DND-41 (cell line): ENCODE measurements around the gene MYOM1.

Experiments
- ATAC-seq: fragments of 200-7000 bp; cut with Tn5 transposase; 3 replicates; pipeline ENCODE4 v1.9.1; 2021; ENCODE audit warnings: low read depth; ENCODE audit not compliant: insufficient read depth
- DNase-seq: peaks from one replicate; pipeline ENCODE4 v3.0.0-alpha.2; 2020
- H2AFZ ChIP-seq: 2 replicates; pipeline ENCODE4 v1.6.0; 2012; ENCODE audit warnings: low read depth, low read length
- H3K27ac ChIP-seq: 2 replicates; pipeline ENCODE4 v1.5.1; 2012; ENCODE audit warnings: low read length, inconsistent platforms
- H3K27me3 ChIP-seq: fragments of 200-600 bp; sonication (generic); 2 replicates; pipeline ENCODE4 v1.6.0; 2012; ENCODE audit warnings: low read length, mild to moderate bottlenecking, inconsistent platforms; ENCODE audit not compliant: insufficient read depth, poor library complexity
- H3K36me3 ChIP-seq: 2 replicates; pipeline ENCODE4 v1.5.1; 2012; ENCODE audit warnings: low read length, inconsistent platforms; ENCODE audit not compliant: insufficient read depth
- H3K4me1 ChIP-seq: 2 replicates; pipeline ENCODE4 v1.5.1; 2012; ENCODE audit warnings: mild to moderate bottlenecking, low read length; ENCODE audit not compliant: insufficient read depth
- H3K4me2 ChIP-seq: 2 replicates; pipeline ENCODE4 v1.6.0; 2012; ENCODE audit warnings: mild to moderate bottlenecking, moderate library complexity, low read length, inconsistent platforms; ENCODE audit not compliant: insufficient read depth
- H3K4me3 ChIP-seq, 2 experiments: fragments of 200-600 bp in 1 of 2; shearing (Covaris generic) in 1 of 2; 2 replicates each; pipeline ENCODE4 v1.5.1; 2012 to 2016; ENCODE audit warnings: inconsistent platforms in 2 of 2, low read length in 2 of 2, mild to moderate bottlenecking in 2 of 2, low read depth in 1 of 2, moderate library complexity in 1 of 2
- H3K79me2 ChIP-seq: 2 replicates; pipeline ENCODE4 v1.6.0; 2012; ENCODE audit warnings: low read length, inconsistent platforms; ENCODE audit not compliant: insufficient read depth
- H3K9ac ChIP-seq: 2 replicates; pipeline ENCODE4 v1.6.0; 2012; ENCODE audit warnings: low read depth, mild to moderate bottlenecking, inconsistent platforms, low read length, moderate library complexity
- H3K9me3 ChIP-seq: 2 replicates; pipeline ENCODE4 v1.5.1; 2012; ENCODE audit warnings: low read length, moderate library complexity, mild to moderate bottlenecking, inconsistent platforms; ENCODE audit not compliant: insufficient read depth, severe bottlenecking
- H4K20me1 ChIP-seq: 2 replicates; pipeline ENCODE4 v1.6.0; 2012; ENCODE audit warnings: low read length; ENCODE audit not compliant: insufficient read depth
- CTCF ChIP-seq: IDR thresholded peaks from 2 replicates; pipeline ENCODE4 v1.5.1; 2012; ENCODE audit warnings: borderline replicate concordance, low read length, moderate library complexity, mild to moderate bottlenecking; ENCODE audit not compliant: poor library complexity, severe bottlenecking; ENCODE audit errors: extremely low read depth
- EZH2 ChIP-seq: IDR thresholded peaks from 3 replicates; pipeline ENCODE4 v1.6.1; 2012; ENCODE audit warnings: borderline replicate concordance, low read depth, mild to moderate bottlenecking, moderate library complexity, low read length, inconsistent platforms; ENCODE audit not compliant: severe bottlenecking

MYOM1 gene

GRCh38 chr18:3175195-3175758, 44.5 kb downstream of the MYOM1 start:
- no peak overlapping the region for H3K27ac ChIP-seq
- no peaks in the 10 kb centered on the region for H3K36me3 ChIP-seq
- H3K4me2 ChIP-seq, result no peak overlapping the region
- H3K4me1 ChIP-seq, result peaks cover 11% of the 10 kb centered on the region
- no peaks in the 10 kb centered on the region for H3K9me3 ChIP-seq
- DNase-seq (no peak), ATAC-seq (no peak)
- H2AFZ ChIP-seq, result no peak overlapping the region
- no peak overlapping the region for H3K9ac ChIP-seq
- TF ChIP-seq CTCF (no peak), EZH2 (no peak)
- no peaks in the 10 kb centered on the region for H3K79me2 ChIP-seq
- H3K4me3 ChIP-seq, result no peak overlapping the region
- no peaks in the 10 kb centered on the region for H3K27me3 ChIP-seq
- no peaks in the 10 kb centered on the region for H4K20me1 ChIP-seq

GRCh38 chr18:3172097-3172496, 47.7 kb downstream of the MYOM1 start:
- DNase-seq (no peak), ATAC-seq (no peak)
- Histone ChIP-seq H3K4me1 (no peaks in the 10 kb centered on the region), H3K36me3 (no peaks in the 10 kb centered on the region), H3K79me2 (no peaks in the 10 kb centered on the region), H2AFZ (no peak overlapping the region), H4K20me1 (no peaks in the 10 kb centered on the region), H3K9me3 (no peaks in the 10 kb centered on the region), H3K4me2 (no peak overlapping the region), H3K27me3 (no peaks in the 10 kb centered on the region), H3K27ac (no peak overlapping the region), H3K9ac (no peak overlapping the region), H3K4me3 (no peak overlapping the region)
- TF ChIP-seq EZH2 (no peak), CTCF (no peak)

- no peak for TF ChIP-seq EZH2
- TF ChIP-seq CTCF, result no peak
- H4K20me1 ChIP-seq, result no peaks in the 10 kb centered on the region
- no peaks in the 10 kb centered on the region for H3K79me2 ChIP-seq
- no peak for DNase-seq
- H3K27me3 ChIP-seq, result no peaks in the 10 kb centered on the region
- H3K4me1 ChIP-seq, result no peaks in the 10 kb centered on the region
- no peak overlapping the region for H3K27ac ChIP-seq
- H3K9me3 ChIP-seq, result no peaks in the 10 kb centered on the region
- no peak for ATAC-seq
- H2AFZ ChIP-seq, result no peak overlapping the region
- no peaks in the 10 kb centered on the region for H3K36me3 ChIP-seq
- H3K4me2 ChIP-seq, result no peak overlapping the region
- no peak overlapping the region for H3K4me3 ChIP-seq
- no peak overlapping the region for H3K9ac ChIP-seq
Observed at GRCh38 chr18:3171631-3172030, 48.1 kb downstream of the MYOM1 start.
